C4-2B (cell line): ENCODE measurements around the gene RIMBP2.

Experiments
- H3K27ac ChIP-seq: fragments of 450-650 bp; 2 replicates; pipeline ENCODE4 v1.5.1; 2017
- CTCF ChIP-seq: fragments of 450-650 bp; conservative IDR thresholded peaks from 2 replicates; pipeline ENCODE4 v1.5.1; 2017; ENCODE audit warnings: mild to moderate bottlenecking
- ZFX ChIP-seq: fragments of 450-650 bp; IDR thresholded peaks from 2 replicates; pipeline ENCODE4 v1.6.1; 2017

Gene RIMBP2

GRCh38 chr12:130537051-130537450 lies 179.0 kb downstream of the RIMBP2 start:
- H3K27ac ChIP-seq: no peak overlapping the region
- TF ChIP-seq ZFX (no peak), CTCF (no peak)

- TF ChIP-seq CTCF: no peak
- TF ChIP-seq ZFX: no peak
- no peak overlapping the region for H3K27ac ChIP-seq
Observed at GRCh38 chr12:130530429-130530828, 185.7 kb downstream of the RIMBP2 start.

DNA sequence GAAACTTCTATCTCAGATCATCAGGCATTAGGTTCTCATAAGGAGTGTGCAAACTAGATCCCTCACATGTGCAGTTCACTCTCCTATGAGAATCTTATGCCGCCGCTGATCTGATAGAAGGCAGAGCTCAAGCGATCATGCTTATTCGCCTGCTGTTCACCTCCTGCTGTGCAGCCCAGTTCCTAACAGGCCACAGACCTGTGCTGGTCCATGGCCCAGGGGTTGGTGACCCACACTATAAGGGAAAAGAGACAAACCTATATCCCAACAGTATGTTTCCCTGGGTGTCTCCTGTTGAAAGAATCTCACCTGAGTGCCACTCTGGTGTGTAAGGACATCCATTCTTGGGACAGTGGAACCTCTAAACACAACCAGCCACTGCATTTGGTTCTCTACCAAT lies 186.3 kb downstream of the RIMBP2 start:
- H3K27ac ChIP-seq: no peak overlapping the region
- TF ChIP-seq CTCF (no peak), ZFX (no peak)

- TF ChIP-seq ZFX: no peak
- no peak overlapping the region for H3K27ac ChIP-seq
Observed at GRCh38 chr12:130527239-130527638, 188.9 kb downstream of the RIMBP2 start.

DNA sequence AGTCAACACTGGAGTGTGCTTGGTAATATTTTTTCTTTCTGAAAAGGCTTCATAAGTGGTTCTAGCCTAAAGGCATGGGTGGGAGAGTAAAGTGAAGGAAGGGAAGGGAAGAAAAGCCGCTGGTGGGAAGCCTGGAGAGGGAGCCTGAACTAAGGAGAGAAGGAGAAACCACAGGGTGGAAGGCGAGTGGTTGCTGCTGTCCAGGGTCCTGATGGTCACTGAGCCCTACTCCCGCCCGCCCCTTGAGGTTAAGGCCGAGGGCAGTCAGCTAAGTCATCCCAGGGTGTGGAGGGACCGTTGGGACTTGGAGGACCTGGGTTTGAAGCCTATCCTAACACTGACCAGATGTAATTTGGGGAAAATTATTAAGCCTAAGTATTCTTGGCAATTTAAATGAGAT lies 189.3 kb downstream of the RIMBP2 start:
- no peak overlapping the region for H3K27ac ChIP-seq
- no peak for TF ChIP-seq CTCF
- TF ChIP-seq ZFX: no peak

DNA sequence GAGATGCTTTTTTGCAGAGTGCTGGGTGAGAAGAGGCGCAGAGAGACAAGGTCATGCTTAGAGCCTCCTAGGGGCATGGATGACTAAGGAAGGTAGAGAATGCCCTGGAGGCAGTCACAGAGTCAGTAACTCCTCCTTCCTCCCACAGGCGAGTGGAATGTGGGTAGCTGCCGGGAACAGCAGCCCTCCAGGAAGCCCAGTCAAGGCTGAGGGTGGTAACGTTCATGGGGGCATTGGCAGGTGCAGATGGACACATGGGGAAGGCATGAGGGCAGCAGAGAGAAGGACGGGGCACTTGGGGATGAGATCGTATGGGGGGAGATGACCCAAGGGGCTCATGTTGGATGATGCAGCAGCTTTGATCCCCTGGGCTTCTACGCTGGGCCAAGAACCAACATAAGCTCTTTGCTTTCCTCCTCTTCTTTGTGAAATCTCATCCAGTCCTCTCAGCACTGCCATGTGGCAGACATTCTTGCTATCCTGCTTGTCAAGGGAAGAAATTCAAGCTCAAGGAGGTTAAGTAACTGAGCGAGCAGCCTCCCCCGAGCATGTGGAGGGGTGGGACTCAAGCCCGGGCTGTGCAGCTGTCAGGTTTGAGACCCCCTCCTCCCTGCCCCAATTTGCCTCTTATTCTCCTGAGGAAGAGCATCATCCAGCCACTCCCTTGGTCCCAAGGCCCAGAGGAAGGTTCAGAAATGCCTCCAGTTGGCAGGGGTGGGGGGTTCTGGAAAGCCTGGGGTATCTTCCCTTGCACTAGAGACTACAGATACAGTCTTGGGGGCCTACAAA lies 190.5 kb downstream of the RIMBP2 start:
- H3K27ac ChIP-seq: no peak overlapping the region
- TF ChIP-seq ZFX (no peak), CTCF (no peak)

DNA sequence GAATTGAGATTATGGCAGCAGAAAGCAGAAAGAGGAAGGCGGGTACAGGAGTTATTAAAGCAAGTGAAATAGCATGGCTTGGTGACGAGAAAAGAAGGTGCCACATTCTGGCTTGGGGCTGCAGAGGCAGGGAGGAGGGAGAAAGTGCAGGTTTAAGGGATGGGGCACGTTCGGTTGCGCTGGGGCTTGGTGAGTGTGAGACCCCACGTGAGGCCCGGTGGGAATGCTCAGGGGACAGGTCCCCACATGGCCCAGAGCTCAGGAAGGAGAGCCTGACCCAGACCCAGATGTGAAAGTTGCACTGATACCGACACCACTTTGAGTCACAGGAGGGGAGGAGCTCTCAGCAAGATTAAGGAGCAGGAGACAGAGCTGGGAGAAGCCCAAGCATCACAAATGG lies 191.3 kb downstream of the RIMBP2 start:
- TF ChIP-seq CTCF (no peak), ZFX (no peak)
- H3K27ac ChIP-seq: no peak overlapping the region
